K562 (cell line): ENCODE data around the gene INPP5D. TPM values are rescaled to one million over a fixed set of nuclear protein-coding genes. Genes with fewer than 3 reads are reported as not detected.

ENCODE experiments used
- ADNP ChIP-seq: fragments of 200-800 bp; sonication (Bioruptor generic); IDR thresholded peaks from 2 replicates; pipeline ENCODE4 v1.6.1; 2016; ENCODE audit warnings: missing genetic modification characterization, missing compliant biosample characterization
- CHD4 ChIP-seq: fragments of 200-600 bp; sonication (generic); IDR thresholded peaks from 3 replicates; pipeline ENCODE4 v1.6.1; 2012; ENCODE audit warnings: low read depth, mild to moderate bottlenecking, mixed read lengths, low read length, inconsistent platforms; ENCODE audit not compliant: insufficient read depth, insufficient replicate concordance, poor library complexity, severe bottlenecking
- DACH1 ChIP-seq: fragments of 450-650 bp; IDR thresholded peaks from 2 replicates; pipeline ENCODE4 v1.6.1; 2018; ENCODE audit not compliant: partially characterized antibody
- DPF2 ChIP-seq: fragments of 450-650 bp; IDR thresholded peaks from 2 replicates; pipeline ENCODE4 v1.6.1; 2016
- HDAC1 ChIP-seq, 2 experiments: fragments of 450-650 bp; IDR thresholded peaks; 2 replicates each; pipeline ENCODE4 v1.6.1; 2016 to 2017; ENCODE audit warnings: inconsistent platforms in 1 of 2, mild to moderate bottlenecking in 1 of 2, moderate library complexity in 1 of 2
- MCM3 ChIP-seq: fragments of 450-650 bp; IDR thresholded peaks from 2 replicates; pipeline ENCODE4 v1.6.1; 2016
- MTA1 ChIP-seq: fragments of 450-650 bp; IDR thresholded peaks from 2 replicates; pipeline ENCODE4 v1.6.1; 2017; ENCODE audit warnings: borderline replicate concordance
- NBN ChIP-seq: fragments of 450-650 bp; IDR thresholded peaks from 2 replicates; pipeline ENCODE4 v1.6.1; 2016; ENCODE audit warnings: low read depth, mild to moderate bottlenecking
- NFIC ChIP-seq: fragments of 450-650 bp; IDR thresholded peaks from 2 replicates; pipeline ENCODE4 v1.6.1; 2017; ENCODE audit warnings: mild to moderate bottlenecking, inconsistent platforms
- OTX1 ChIP-seq: fragments of 450-650 bp; formaldehyde crosslinking; IDR thresholded peaks from 2 replicates; pipeline ENCODE4 v1.4.0; 2022; ENCODE audit warnings: mild to moderate bottlenecking
- RBM25 ChIP-seq: fragments of 200-400 bp; formaldehyde crosslinking; IDR thresholded peaks from 2 replicates; pipeline ENCODE4 v1.6.1; 2018; ENCODE audit warnings: low read length, low read depth, moderate library complexity; ENCODE audit not compliant: severe bottlenecking
- SMARCC2 ChIP-seq: fragments of 450-650 bp; IDR thresholded peaks from 2 replicates; pipeline ENCODE4 v1.6.1; 2017; ENCODE audit warnings: antibody characterized with exemption, moderate library complexity, mild to moderate bottlenecking, low read depth
- ZNF316 ChIP-seq: fragments of 450-650 bp; IDR thresholded peaks from 2 replicates; pipeline ENCODE4 v1.6.1; 2016
- ZSCAN29 ChIP-seq: fragments of 450-650 bp; IDR thresholded peaks from 2 replicates; pipeline ENCODE4 v1.6.1; 2017
- polyA plus RNA-seq, 8 experiments: library from polyadenylated mRNA; depleted of rRNA in 4 of 8; stranded (reverse) in 5 of 8; unstranded in 3 of 8; fragments of >200 nt; fragmentation: Nextera tagmentation in 2 of 8; fragmentation: Illumina TruSeq in 1 of 8; extraction: Ambion mirVana in 2 of 8; extraction: Trizol in 1 of 8; gene quantifications; 2 replicates each; pipeline versions ENCODE4 v1.2.1 to v1.2.3, GENCODE V29; 2011 to 2014; ENCODE audit warnings: inconsistent platforms in 1 of 8, missing spikeins in 1 of 8
- total RNA-seq, 7 experiments: library from RNA; depleted of rRNA in 6 of 7; stranded (reverse); fragments of >200 nt in 6 of 7; fragmentation: Illumina TruSeq in 2 of 7; extraction: Trizol in 2 of 7; gene quantifications; 2 replicates each; pipeline versions ENCODE4 v1.2.1 to v1.2.3, GENCODE V29; 2011 to 2021; ENCODE audit warnings: low replicate concordance in 1 of 7
- TF ChIP-seq, protein P1 (sequence below), 2 experiments: IDR thresholded peaks in 1 of 2; conservative IDR thresholded peaks in 1 of 2; 2 replicates each; pipeline ENCODE4 v1.6.1; 2016; ENCODE audit warnings: low read depth in 2 of 2, mild to moderate bottlenecking in 1 of 2, missing compliant biosample characterization in 1 of 2, missing genetic modification characterization in 1 of 2, moderate library complexity in 1 of 2
- TF ChIP-seq, protein P2 (sequence below): fragments of 450-650 bp; IDR thresholded peaks from 2 replicates; pipeline ENCODE4 v1.6.1; 2017; ENCODE audit warnings: antibody characterized with exemption
- TF ChIP-seq, protein P3 (sequence below): sonication (generic); formaldehyde crosslinking; IDR thresholded peaks from 2 replicates; pipeline ENCODE4 v1.8.0; 2022; ENCODE audit warnings: mild to moderate bottlenecking, missing genetic modification reagents
- TF ChIP-seq, protein P4 (sequence below): fragments of 450-650 bp; IDR thresholded peaks from 2 replicates; pipeline ENCODE4 v1.6.1; 2018; ENCODE audit not compliant: partially characterized antibody

The INPP5D gene
- total and polyA plus RNA-seq, 9 of the 15 experiments (the other 6 are each of a cell fraction or from before 2014, with no cell fraction given), result 0.55 to 6.2 (median 2.2) TPM

DNA sequence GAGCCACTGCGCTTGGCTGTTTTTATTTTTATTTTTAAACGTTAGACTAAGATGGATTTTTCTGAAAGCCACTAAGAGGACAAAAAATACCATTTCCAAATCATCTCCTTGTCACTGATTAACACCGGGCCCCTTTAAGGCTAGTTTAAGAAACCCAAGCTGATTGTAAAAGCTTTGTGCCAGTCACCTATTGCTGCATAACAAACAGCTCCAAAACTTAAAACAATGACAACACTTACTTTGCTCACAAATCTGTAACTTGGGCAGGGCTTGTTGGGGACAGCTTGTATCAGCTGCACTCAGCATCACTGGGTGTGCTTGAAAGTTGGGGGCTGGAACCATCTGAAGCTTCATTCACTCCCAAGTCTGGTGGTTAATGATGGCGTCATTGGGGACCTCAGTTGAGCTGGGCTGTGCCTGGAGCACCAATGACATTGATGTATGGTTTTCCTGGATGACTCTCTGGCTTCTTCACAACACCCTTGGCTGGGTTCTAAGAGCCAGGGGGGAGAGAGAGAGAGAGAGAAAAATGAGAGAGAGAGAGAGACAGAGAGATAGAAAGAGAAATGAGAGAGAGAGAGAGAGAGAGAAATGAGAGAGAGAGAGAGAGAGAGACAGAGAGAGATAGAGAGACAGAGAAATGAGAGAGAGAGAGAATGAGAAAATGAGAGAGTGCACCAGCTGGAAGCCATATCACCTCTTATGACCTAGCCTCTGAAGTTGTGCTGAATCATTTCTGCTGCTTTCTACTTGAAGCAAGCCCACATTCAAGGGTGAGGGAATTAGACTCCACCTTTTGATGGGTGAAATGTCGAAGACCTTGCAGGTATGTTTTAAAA lies 165.3 kb downstream of the INPP5D start (continued):
- TF ChIP-seq CHD4, result peak; percentile 30
- TF ChIP-seq RBM25, result peak; percentile 82
- peak; percentile 18; the same call in 1 of the 2 replicates for TF ChIP-seq NFIC
- peak; percentile 90 for TF ChIP-seq ZNF316
- TF ChIP-seq, protein P1, sequence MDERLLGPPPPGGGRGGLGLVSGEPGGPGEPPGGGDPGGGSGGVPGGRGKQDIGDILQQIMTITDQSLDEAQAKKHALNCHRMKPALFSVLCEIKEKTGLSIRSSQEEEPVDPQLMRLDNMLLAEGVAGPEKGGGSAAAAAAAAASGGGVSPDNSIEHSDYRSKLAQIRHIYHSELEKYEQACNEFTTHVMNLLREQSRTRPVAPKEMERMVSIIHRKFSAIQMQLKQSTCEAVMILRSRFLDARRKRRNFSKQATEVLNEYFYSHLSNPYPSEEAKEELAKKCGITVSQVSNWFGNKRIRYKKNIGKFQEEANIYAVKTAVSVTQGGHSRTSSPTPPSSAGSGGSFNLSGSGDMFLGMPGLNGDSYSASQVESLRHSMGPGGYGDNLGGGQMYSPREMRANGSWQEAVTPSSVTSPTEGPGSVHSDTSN (CRISPR knock-in tag; IDR thresholded peaks at IDR 0.05; ENCODE audit: low read depth), result no peak
- TF ChIP-seq, protein P1 (tag; conservative IDR thresholded peaks at IDR 0.05; ENCODE audit: low read depth), result peak; percentile 90
- TF ChIP-seq SMARCC2, result 0 out of 2 replicates have a peak, but pooled peaks have one; percentile 21
- TF ChIP-seq MCM3, result no peak
- TF ChIP-seq, protein P2, sequence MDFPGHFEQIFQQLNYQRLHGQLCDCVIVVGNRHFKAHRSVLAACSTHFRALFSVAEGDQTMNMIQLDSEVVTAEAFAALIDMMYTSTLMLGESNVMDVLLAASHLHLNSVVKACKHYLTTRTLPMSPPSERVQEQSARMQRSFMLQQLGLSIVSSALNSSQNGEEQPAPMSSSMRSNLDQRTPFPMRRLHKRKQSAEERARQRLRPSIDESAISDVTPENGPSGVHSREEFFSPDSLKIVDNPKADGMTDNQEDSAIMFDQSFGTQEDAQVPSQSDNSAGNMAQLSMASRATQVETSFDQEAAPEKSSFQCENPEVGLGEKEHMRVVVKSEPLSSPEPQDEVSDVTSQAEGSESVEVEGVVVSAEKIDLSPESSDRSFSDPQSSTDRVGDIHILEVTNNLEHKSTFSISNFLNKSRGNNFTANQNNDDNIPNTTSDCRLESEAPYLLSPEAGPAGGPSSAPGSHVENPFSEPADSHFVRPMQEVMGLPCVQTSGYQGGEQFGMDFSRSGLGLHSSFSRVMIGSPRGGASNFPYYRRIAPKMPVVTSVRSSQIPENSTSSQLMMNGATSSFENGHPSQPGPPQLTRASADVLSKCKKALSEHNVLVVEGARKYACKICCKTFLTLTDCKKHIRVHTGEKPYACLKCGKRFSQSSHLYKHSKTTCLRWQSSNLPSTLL, result 0 out of 2 replicates have a peak, but pooled peaks have one; percentile 28
- peak; percentile 91 for TF ChIP-seq DPF2
- TF ChIP-seq, protein P3, sequence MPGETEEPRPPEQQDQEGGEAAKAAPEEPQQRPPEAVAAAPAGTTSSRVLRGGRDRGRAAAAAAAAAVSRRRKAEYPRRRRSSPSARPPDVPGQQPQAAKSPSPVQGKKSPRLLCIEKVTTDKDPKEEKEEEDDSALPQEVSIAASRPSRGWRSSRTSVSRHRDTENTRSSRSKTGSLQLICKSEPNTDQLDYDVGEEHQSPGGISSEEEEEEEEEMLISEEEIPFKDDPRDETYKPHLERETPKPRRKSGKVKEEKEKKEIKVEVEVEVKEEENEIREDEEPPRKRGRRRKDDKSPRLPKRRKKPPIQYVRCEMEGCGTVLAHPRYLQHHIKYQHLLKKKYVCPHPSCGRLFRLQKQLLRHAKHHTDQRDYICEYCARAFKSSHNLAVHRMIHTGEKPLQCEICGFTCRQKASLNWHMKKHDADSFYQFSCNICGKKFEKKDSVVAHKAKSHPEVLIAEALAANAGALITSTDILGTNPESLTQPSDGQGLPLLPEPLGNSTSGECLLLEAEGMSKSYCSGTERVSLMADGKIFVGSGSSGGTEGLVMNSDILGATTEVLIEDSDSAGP (CRISPR knock-in tag), result no peak
- peak; percentile 68 for TF ChIP-seq ADNP (tag)
- no peak for TF ChIP-seq ZSCAN29
- TF ChIP-seq HDAC1 (IDR thresholded peaks at IDR 0.05), result 0 out of 4 replicates have a peak, but pooled peaks of 1 of the 2 experiments have one; percentile 45
- no peak for TF ChIP-seq MTA1
- TF ChIP-seq DACH1, result peak; percentile 60
- peak; percentile 49; the same call in 1 of the 2 replicates for TF ChIP-seq OTX1 (CRISPR knock-in tag)
- peak; percentile 83 for TF ChIP-seq NBN
- TF ChIP-seq, protein P4, sequence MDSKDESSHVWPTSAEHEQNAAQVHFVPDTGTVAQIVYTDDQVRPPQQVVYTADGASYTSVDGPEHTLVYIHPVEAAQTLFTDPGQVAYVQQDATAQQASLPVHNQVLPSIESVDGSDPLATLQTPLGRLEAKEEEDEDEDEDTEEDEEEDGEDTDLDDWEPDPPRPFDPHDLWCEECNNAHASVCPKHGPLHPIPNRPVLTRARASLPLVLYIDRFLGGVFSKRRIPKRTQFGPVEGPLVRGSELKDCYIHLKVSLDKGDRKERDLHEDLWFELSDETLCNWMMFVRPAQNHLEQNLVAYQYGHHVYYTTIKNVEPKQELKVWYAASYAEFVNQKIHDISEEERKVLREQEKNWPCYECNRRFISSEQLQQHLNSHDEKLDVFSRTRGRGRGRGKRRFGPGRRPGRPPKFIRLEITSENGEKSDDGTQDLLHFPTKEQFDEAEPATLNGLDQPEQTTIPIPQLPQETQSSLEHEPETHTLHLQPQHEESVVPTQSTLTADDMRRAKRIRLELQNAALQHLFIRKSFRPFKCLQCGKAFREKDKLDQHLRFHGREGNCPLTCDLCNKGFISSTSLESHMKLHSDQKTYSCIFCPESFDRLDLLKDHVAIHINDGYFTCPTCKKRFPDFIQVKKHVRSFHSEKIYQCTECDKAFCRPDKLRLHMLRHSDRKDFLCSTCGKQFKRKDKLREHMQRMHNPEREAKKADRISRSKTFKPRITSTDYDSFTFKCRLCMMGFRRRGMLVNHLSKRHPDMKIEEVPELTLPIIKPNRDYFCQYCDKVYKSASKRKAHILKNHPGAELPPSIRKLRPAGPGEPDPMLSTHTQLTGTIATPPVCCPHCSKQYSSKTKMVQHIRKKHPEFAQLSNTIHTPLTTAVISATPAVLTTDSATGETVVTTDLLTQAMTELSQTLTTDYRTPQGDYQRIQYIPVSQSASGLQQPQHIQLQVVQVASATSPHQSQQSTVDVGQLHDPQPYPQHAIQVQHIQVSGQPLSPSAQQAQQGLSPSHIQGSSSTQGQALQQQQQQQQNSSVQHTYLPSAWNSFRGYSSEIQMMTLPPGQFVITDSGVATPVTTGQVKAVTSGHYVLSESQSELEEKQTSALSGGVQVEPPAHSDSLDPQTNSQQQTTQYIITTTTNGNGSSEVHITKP, result peak; percentile 64
